Mesothelial cell of epicardium (in vitro differentiated cells): ENCODE measurements around the gene ABCB1. TPM values are rescaled to one million over a fixed set of nuclear protein-coding genes. Genes with fewer than 3 reads are reported as not detected.

ENCODE experiments used
- DNase-seq, 2 experiments: peaks; one replicate each; pipeline ENCODE4 v3.0.0; 2021; ENCODE audit warnings: low spot score in 2 of 2; ENCODE audit not compliant: unreplicated experiment in 2 of 2
- H3K27ac Mint-ChIP-seq: 2 replicates; pipeline ENCODE4 v1.8.0; 2021; ENCODE audit warnings: mixed read lengths
- H3K27me3 Mint-ChIP-seq: 2 replicates; pipeline ENCODE4 v1.8.0; 2021; ENCODE audit warnings: low read depth, mixed read lengths
- H3K36me3 Mint-ChIP-seq: 2 replicates; pipeline ENCODE4 v1.8.0; 2021; ENCODE audit warnings: mixed read lengths
- H3K4me1 Mint-ChIP-seq: 2 replicates; pipeline ENCODE4 v1.8.0; 2021; ENCODE audit warnings: mixed read lengths
- H3K4me3 Mint-ChIP-seq: 2 replicates; pipeline ENCODE4 v1.8.0; 2021; ENCODE audit warnings: mild to moderate bottlenecking, moderate library complexity, mixed read lengths
- H3K9me3 Mint-ChIP-seq: 2 replicates; pipeline ENCODE4 v1.8.0; 2021; ENCODE audit warnings: mixed read lengths
- CTCF ChIP-seq: fragments of 200-600 bp; sonication (generic); IDR thresholded peaks from one replicate; pipeline ENCODE4 v1.5.0; 2021; ENCODE audit warnings: antibody characterized with exemption; ENCODE audit not compliant: unreplicated experiment
- total RNA-seq: library from RNA; stranded (reverse); gene quantifications from 3 replicates; pipeline ENCODE4 v1.2.1, GENCODE V29; 2021

The ABCB1 gene
- total RNA-seq, 1 donor from 2014 or later = 1.5 TPM

- peaks cover 59% of the 10 kb centered on the region for H3K27me3 Mint-ChIP-seq
- H3K27ac Mint-ChIP-seq = no peak overlapping the region
- H3K4me1 Mint-ChIP-seq = peaks cover 9% of the 10 kb centered on the region
- H3K4me3 Mint-ChIP-seq = peak overlapping the region; percentile 73
- no peaks in the 10 kb centered on the region for H3K36me3 Mint-ChIP-seq
- no peak for TF ChIP-seq CTCF
- H3K9me3 Mint-ChIP-seq = no peaks in the 10 kb centered on the region
- peak in 1 of 2 experiments; percentile 42 for DNase-seq
Observed at GRCh38 chr7:87627634-87627994, 26.9 kb upstream of the ABCB1 start.

DNA sequence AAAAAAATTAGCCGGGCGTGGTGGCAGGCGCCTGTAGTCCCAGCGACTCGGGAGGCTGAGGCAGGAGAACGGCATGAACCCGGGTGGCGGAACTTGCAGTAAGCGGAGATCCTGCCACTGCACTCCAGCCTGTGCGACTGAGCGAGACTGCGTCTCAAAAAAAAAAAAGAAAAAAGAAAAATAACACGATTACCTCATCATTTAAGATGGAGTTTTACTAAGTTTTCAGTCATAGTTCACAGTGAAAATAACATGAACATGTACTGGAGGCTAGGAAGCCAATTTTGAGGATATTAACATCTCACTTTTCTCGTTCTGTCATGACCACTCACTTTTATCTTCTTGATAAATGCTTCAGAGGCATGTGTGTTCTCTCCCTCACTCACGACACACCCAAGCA is 24.4 kb upstream of the ABCB1 start:
- no peak for TF ChIP-seq CTCF
- Mint-ChIP-seq H3K27ac (no peak overlapping the region), H3K27me3 (peaks cover 43% of the 10 kb centered on the region)

GRCh38 chr7:87624628-87625027 is 23.9 kb upstream of the ABCB1 start:
- H3K27me3 Mint-ChIP-seq = peaks cover 38% of the 10 kb centered on the region
- no peak for DNase-seq
- H3K27ac Mint-ChIP-seq = no peak overlapping the region
- no peak overlapping the region for H3K4me3 Mint-ChIP-seq
- no peaks in the 10 kb centered on the region for H3K36me3 Mint-ChIP-seq
- peaks cover 9% of the 10 kb centered on the region for H3K4me1 Mint-ChIP-seq
- H3K9me3 Mint-ChIP-seq = no peaks in the 10 kb centered on the region
- TF ChIP-seq CTCF = no peak

More for the DNA sequence above, 24.4 kb upstream of the ABCB1 start:
- no peak for DNase-seq
- Mint-ChIP-seq H3K4me3 (no peak overlapping the region), H3K36me3 (no peaks in the 10 kb centered on the region), H3K9me3 (no peaks in the 10 kb centered on the region), H3K4me1 (peaks cover 9% of the 10 kb centered on the region)

- H3K4me3 Mint-ChIP-seq = no peak overlapping the region
- TF ChIP-seq CTCF = no peak
- H3K4me1 Mint-ChIP-seq = no peaks in the 10 kb centered on the region
- peaks cover 26% of the 10 kb centered on the region for H3K27me3 Mint-ChIP-seq
- DNase-seq = no peak
- H3K27ac Mint-ChIP-seq = no peak overlapping the region
- H3K36me3 Mint-ChIP-seq = no peaks in the 10 kb centered on the region
- no peaks in the 10 kb centered on the region for H3K9me3 Mint-ChIP-seq
Observed at GRCh38 chr7:87615197-87615596, 14.5 kb upstream of the ABCB1 start.

- Mint-ChIP-seq H3K9me3 (no peaks in the 10 kb centered on the region), H3K4me1 (no peaks in the 10 kb centered on the region), H3K27me3 (peaks cover 37% of the 10 kb centered on the region), H3K27ac (no peak overlapping the region), H3K4me3 (no peak overlapping the region), H3K36me3 (no peaks in the 10 kb centered on the region)
- DNase-seq = no peak
- TF ChIP-seq CTCF = no peak
Observed at GRCh38 chr7:87609916-87610315, 9.2 kb upstream of the ABCB1 start.

GRCh38 chr7:87608431-87608830 is 7.7 kb upstream of the ABCB1 start:
- Mint-ChIP-seq H3K9me3 (no peaks in the 10 kb centered on the region), H3K36me3 (no peaks in the 10 kb centered on the region), H3K4me1 (no peaks in the 10 kb centered on the region), H3K27me3 (peaks cover 44% of the 10 kb centered on the region), H3K4me3 (no peak overlapping the region), H3K27ac (no peak overlapping the region)
- no peak for DNase-seq
- no peak for TF ChIP-seq CTCF
